RPMI7951 (cell line): ENCODE measurements around the gene PARD3B. TPM values are rescaled to one million over a fixed set of nuclear protein-coding genes. Genes with fewer than 3 reads are reported as not detected.

ENCODE experiments used
- DNase-seq: peaks from one replicate; pipeline ENCODE4 v3.0.0-alpha.2; 2012; ENCODE audit warnings: low read depth
- total RNA-seq: library from RNA; depleted of rRNA; stranded (reverse); fragments of >200 nt; shearing (Covaris generic); gene quantifications from 2 replicates; pipeline ENCODE4 v1.2.3, GENCODE V29; 2014

Gene PARD3B
- total RNA-seq, 1 experiment from 2014 or later = 0.96 TPM

- no peak for DNase-seq
Observed at GRCh38 chr2:205053827-205054410, 508.6 kb downstream of the PARD3B start.

DNA sequence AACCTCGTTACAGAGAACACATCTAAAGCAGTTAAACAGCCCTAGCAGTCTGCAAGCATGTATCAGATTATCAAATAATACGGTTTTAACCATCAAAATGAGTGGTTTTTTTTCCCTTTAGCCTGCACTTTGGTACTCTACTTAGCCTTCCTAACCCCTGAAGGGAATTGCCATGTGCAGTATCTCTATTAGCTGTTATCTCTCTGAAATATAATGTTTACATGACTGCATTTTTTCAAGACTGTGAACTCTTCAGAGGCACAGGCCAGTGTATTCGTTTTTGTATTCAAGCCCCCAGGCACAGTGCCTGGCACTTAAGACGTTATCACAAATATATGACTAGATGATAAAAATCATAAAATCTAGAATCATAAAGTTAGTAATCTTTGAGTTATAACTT, 509.5 kb downstream of the PARD3B start:
- no peak for DNase-seq

- no peak for DNase-seq
Observed at GRCh38 chr2:205055251-205055650, 510.0 kb downstream of the PARD3B start.

- no peak for DNase-seq
Observed at GRCh38 chr2:205056151-205056561, 510.9 kb downstream of the PARD3B start.

- no peak for DNase-seq
Observed at GRCh38 chr2:205058409-205058808, 513.1 kb downstream of the PARD3B start.

DNA sequence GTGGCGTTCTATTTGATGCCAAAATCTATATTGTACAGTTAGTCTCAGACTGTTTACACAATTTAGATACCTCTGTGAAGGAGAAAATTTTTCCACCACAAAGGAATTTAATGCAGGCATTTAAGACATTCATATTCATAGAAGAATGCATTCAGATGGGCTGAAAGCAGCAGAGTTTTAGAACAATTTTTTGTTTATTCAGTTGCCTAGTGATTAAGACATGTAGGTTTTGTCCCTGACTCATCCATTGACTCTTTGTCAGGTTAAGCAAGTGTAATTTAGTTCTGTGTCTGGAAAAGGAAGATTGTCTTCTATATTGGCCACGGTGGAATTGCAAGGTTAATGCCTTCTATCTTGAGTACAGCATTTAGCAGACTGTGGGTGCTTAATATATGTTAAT, 515.0 kb downstream of the PARD3B start:
- no peak for DNase-seq

GRCh38 chr2:205066081-205066480, 520.8 kb downstream of the PARD3B start:
- no peak for DNase-seq

- DNase-seq = no peak
Observed at GRCh38 chr2:205069928-205070327, 524.7 kb downstream of the PARD3B start.

DNA sequence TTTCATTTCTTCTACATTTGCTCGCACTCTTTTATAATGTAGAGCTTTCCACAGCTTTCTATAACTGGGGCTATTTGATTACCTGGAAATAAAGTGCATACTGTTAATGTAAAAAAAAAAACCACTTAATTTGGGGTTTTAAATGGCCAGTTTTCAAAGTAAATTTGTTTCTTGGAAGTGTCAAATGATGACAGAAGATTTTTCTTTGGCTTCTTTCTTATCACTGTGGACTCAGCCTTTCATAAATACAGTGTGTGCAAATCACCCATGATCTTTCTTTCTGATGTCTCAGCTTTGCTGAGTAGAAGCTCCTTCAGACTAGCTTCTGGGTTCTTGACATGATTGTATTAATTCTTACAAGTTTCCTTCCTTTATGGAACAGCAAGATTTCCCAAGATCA, 525.6 kb downstream of the PARD3B start:
- DNase-seq = no peak

- DNase-seq = no peak
Observed at GRCh38 chr2:205073433-205074020, 528.3 kb downstream of the PARD3B start.

DNA sequence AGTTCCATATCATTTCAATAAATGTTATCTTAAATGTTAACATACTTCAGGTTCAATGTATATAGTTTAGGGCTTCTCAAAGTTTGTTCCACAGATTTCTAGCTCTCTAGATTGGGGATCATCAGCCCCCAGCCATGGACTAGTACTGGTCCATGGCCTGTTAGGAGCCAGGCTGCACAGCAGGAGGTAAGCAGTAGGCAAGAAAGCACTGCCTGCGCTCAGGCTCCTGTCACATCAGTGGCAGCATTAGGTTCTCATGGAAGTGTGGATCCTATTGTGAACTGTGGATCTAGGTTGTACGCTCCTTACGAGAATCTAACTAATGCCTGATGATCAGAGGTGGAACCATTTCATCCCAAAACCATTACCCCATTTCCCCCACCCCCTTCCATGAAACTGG, 531.1 kb downstream of the PARD3B start:
- DNase-seq = no peak

GRCh38 chr2:205077159-205077558, 531.9 kb downstream of the PARD3B start:
- DNase-seq = peak; percentile 10

DNA sequence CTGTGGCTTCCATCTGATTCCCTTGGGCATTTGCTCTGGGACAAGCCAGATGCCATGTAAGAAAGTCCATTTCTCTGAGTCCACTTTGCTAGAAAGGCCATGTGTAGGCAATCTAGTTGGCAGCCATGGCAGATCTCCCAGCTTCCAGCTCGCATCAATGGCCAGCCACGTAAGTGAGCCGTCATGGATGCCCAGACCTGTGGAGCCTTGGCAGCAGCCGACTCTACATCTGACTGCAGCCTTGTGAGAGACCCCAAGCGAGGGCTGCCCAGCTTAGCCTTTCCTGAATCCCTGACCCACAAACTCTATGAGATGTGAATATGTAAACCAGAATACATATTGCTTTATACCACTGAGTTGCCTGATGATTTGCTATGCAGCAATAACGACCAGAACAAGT, 533.5 kb downstream of the PARD3B start:
- DNase-seq = no peak

DNA sequence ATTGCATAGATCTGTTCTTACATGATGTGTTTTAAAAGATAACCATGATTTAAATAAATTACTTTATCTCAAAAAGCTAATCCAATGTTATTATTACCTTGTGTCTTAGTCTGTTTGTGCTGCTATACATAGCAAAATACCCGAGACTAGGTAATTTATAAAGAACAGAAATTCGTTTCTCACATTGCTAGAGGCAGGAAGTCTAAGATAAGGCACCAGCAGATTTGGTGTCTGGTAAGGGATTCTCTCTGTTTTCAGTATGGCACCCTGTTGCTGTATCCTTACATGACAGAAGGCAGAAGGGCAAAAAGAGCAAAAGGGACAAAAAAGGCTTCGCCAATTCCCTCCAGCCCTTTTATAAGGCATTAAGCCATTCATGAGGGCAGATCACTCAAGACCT, 533.9 kb downstream of the PARD3B start:
- no peak for DNase-seq

- DNase-seq = no peak
Observed at GRCh38 chr2:205086662-205087061, 541.4 kb downstream of the PARD3B start.

DNA sequence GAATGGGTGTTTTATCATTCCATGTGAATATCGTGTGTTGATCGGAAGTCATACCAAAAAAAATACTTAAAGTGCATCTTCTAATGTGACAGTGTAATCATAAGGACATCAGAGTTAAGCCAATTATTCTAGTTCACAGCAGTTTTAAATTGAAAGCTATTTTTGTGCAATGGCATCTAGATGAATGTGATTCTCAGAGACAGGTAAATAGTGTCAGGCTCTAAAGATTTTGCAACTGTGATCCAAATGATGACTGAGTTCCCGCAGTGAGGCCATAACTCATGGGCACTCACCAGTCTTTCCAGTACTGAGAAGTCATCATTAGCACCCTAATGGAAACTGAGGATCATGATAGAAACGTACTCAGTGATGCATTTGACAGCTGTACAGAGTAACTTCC, 542.6 kb downstream of the PARD3B start:
- DNase-seq = no peak

GRCh38 chr2:205089958-205090357, 544.7 kb downstream of the PARD3B start:
- DNase-seq = no peak

- no peak for DNase-seq
Observed at GRCh38 chr2:205091411-205091810, 546.1 kb downstream of the PARD3B start.

GRCh38 chr2:205094031-205094430, 548.8 kb downstream of the PARD3B start:
- DNase-seq = no peak

DNA sequence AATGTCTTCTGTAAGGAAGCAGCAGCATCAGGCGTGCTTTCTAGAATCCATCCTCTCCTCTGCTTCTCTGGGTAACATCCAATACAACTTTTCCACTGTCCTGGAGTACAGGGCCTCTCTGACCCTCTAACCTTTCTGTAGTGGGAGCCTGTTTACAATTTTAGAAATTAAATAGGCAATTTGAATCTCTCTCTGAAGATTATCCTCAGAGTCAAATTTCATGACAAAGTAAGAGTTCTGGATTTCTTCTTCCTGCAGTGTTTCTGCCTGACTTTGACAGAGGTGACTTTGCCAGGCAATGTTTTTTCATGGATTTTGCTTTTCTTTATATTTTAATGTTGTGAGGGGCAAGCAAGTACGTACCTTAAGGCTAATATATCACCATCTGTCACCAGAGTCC, 558.4 kb downstream of the PARD3B start:
- no peak for DNase-seq

DNA sequence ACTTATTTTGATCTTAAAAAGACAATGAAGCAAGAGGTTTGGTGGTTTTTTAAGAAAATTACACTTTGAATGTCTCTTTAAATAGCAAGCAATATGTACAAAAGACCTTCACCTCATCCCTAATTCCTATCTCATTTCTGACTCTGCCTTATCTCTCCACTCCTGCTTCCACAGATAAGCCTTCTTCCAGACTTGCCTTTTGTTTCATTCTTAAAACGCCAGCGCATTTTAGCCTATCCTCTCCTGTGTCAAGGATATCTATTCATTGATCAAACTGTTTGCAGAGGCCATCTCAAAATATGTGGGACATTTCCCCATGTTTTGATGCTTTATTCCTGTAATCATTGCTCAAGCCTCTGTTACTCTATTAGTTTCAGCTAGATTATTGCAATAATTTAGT, 562.5 kb downstream of the PARD3B start:
- DNase-seq = no peak

GRCh38 chr2:205115511-205115910, 570.2 kb downstream of the PARD3B start:
- no peak for DNase-seq

DNA sequence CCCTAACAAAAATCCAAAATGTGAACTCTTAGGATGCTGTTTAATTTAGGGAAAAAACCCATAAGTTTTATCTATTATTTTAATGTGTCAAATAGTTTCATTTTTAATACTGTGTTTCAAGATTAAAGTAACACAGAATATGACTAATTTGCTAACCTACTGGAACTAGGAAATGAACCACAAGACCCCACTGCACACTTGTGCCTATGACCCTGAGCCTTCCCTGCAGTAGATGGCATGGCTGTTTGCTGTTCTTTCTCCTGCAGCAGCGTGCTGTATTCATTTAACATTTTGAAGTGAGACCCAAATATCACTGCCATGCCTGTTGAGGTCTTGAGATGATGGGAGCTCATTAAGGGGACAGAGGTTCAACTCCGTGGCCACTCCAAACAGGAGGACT, 571.9 kb downstream of the PARD3B start:
- no peak for DNase-seq

DNA sequence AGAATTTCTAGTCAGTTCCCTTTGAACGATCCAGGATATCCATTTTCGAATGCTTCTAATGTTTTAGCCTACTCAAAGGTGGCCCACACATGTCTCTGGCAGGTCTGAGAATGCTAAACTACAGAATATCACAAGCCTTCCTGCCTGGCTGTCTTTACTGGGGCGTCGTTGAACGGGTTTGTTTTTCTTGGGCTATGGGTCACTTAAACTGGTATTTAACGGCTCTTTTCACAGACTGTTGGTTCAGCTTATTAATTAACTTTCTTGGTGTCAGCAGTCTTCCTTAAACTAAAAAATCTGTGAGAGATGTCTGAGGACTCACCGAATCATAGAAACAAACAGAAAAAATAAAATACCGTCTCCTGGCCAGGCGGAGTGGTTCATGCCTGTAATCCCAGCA, 573.9 kb downstream of the PARD3B start:
- no peak for DNase-seq
